Testis (tissue), 3 donors: ENCODE results near the gene ORM2. TPM values are rescaled to one million over a fixed set of nuclear protein-coding genes. Genes with fewer than 3 reads are reported as not detected.

Experiments used
- DNase-seq: peaks from one replicate; pipeline ENCODE4 v3.0.0-alpha.2; 2019
- H3K27ac ChIP-seq, 2 donors: fragments of 200-600 bp; sonication (generic); one replicate each; pipeline ENCODE4 v1.5.1; 2019
- H3K27me3 ChIP-seq: fragments of 200-600 bp; sonication (generic); one replicate; pipeline ENCODE4 v1.5.1; 2019
- H3K36me3 ChIP-seq: fragments of 200-600 bp; sonication (generic); one replicate; pipeline ENCODE4 v1.5.1; 2017; ENCODE audit warnings: low read depth; ENCODE audit errors: missing control alignments
- H3K4me1 ChIP-seq: fragments of 200-600 bp; sonication (generic); one replicate; pipeline ENCODE4 v1.5.1; 2019
- H3K4me3 ChIP-seq, 2 donors: fragments of 200-600 bp; sonication (generic); one replicate each; pipeline ENCODE4 v1.5.1; 2017 to 2019
- H3K9me3 ChIP-seq: fragments of 200-600 bp; sonication (generic); one replicate; pipeline ENCODE4 v1.5.1; 2017
- POLR2A ChIP-seq: fragments of 450-650 bp; IDR thresholded peaks from one replicate; pipeline ENCODE4 v1.6.1; 2017; ENCODE audit warnings: antibody characterized with exemption, mild to moderate bottlenecking, moderate library complexity
- WGBS, 2 donors: methylation state at CpG; one replicate each; pipeline ENCODE4 v1.1.5; 2018; 5-methylcytosine and 5-hydroxymethylcytosine counted together
- intact Hi-C: fragments of 100-400 bp; cut with DNase I; formaldehyde crosslinking; loops from one replicate; pipeline ENCODE4 v1.15.1; 2023; ENCODE audit warnings: low total_unique reads
- polyA plus RNA-seq: library from polyadenylated mRNA; stranded (reverse); fragments of 350-450 nt; fragmentation: Illumina TruSeq; extraction: RNeasy Lipid Tissue Mini Kit (QIAGEN cat#74804); gene quantifications from one replicate; pipeline ENCODE4 v1.2.3, GENCODE V29; 2014; ENCODE audit warnings: low read depth, low replicate concordance; ENCODE audit not compliant: insufficient read depth
- total RNA-seq, 2 donors: library from RNA; depleted of rRNA; stranded (reverse); fragments of >200 nt; gene quantifications; one replicate each; pipeline ENCODE4 v1.2.3, GENCODE V29; 2016
- TF ChIP-seq, protein P1 (sequence below), 3 experiments: fragments of 450-650 bp in 2 of 3; fragments of 200-600 bp in 1 of 3; sonication (generic) in 1 of 3; IDR thresholded peaks; one replicate each; pipeline ENCODE4 v1.5.1; 2016 to 2019; ENCODE audit warnings: antibody characterized with exemption in 3 of 3, mild to moderate bottlenecking in 2 of 3, moderate library complexity in 1 of 3

ORM2 gene
- total and polyA plus RNA-seq, 3 donors from 2014 or later = 0.56 to 2.3 TPM; not detected in 1

DNA sequence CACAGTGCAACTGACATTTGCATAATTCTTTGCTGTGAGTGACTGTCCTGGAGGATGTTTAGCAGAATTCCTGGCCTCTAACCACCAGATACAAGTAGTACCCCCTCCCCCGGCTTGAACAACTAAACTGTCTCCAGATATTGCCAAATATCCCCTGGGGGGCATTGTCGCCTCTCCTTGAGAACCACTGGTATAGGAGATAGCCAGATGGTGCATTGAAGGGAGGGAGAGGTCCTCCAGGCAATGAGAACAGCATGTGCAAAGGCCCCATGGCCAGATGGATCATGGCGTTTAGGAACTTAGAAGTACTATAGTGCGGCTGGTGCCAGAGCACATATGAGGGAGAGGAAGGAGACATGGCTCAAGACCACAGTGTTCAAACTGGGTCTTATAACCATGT is 25.7 kb upstream of the ORM2 start:
- no peaks in the 10 kb centered on the region for H3K9me3 ChIP-seq
- peak; percentile 7 for DNase-seq
- H3K4me3 ChIP-seq = no peak overlapping the region
- H3K27ac ChIP-seq = no peak overlapping the region
- WGBS, 2 donors = 89 to 91% methylated on average over 4 of the region's 4 CpGs
- H3K27me3 ChIP-seq = no peaks in the 10 kb centered on the region
- TF ChIP-seq, protein P1, sequence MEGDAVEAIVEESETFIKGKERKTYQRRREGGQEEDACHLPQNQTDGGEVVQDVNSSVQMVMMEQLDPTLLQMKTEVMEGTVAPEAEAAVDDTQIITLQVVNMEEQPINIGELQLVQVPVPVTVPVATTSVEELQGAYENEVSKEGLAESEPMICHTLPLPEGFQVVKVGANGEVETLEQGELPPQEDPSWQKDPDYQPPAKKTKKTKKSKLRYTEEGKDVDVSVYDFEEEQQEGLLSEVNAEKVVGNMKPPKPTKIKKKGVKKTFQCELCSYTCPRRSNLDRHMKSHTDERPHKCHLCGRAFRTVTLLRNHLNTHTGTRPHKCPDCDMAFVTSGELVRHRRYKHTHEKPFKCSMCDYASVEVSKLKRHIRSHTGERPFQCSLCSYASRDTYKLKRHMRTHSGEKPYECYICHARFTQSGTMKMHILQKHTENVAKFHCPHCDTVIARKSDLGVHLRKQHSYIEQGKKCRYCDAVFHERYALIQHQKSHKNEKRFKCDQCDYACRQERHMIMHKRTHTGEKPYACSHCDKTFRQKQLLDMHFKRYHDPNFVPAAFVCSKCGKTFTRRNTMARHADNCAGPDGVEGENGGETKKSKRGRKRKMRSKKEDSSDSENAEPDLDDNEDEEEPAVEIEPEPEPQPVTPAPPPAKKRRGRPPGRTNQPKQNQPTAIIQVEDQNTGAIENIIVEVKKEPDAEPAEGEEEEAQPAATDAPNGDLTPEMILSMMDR (IDR thresholded peaks at IDR 0.05) = no peak
- no peak for TF ChIP-seq POLR2A
- peaks cover 8% of the 10 kb centered on the region for H3K4me1 ChIP-seq
- intact Hi-C loops = no loop called here
- no peaks in the 10 kb centered on the region for H3K36me3 ChIP-seq

DNA sequence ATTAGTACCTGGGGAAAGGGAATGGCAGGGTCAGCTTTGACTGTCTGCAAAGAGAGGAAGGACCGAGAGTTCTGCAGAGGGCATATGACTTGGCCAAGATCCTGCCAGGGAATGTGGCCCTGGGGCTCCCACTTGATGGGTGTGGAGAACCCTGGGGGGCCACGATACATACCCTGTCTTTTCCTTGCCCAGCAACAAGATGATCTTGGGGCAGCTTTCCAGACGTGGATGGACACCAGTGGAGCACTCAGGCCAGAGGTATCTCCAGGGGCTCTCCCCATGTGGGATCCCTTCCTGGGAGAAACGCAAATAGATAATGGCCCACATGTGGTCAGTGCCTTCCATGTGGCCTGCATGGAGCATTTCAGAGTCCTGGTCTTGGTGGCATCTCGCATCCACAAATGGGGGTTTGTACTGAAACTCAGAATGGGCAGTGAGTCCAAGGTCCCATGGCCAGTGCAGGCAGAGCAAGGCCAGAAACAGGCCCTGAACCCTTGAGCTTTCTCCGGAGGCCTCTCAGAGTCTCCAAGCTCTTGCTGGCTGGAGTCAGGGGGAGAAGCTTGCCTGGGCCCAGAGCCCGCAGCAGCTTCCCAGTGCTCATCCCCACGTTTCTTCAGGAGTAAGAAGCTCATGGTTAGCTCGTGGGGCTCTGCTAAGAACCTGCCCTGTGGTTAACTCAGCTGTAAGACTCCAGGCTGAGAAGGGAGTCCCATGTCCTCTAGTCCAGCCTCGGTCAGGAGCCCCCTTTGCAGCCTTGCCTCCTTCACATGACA is 25.1 kb upstream of the ORM2 start:
- Histone ChIP-seq H3K4me3 (no peak overlapping the region), H3K4me1 (peaks cover 8% of the 10 kb centered on the region), H3K36me3 (no peaks in the 10 kb centered on the region), H3K9me3 (no peaks in the 10 kb centered on the region), H3K27ac (no peak overlapping the region), H3K27me3 (no peaks in the 10 kb centered on the region)
- intact Hi-C loops = no loop called here
- TF ChIP-seq POLR2A = no peak
- TF ChIP-seq, protein P1 (IDR thresholded peaks at IDR 0.05) = no peak
- peak; percentile 11 for DNase-seq
- 78 to 86% methylated on average over 3 to 10 of the region's 10 CpGs for WGBS, 2 donors

DNA sequence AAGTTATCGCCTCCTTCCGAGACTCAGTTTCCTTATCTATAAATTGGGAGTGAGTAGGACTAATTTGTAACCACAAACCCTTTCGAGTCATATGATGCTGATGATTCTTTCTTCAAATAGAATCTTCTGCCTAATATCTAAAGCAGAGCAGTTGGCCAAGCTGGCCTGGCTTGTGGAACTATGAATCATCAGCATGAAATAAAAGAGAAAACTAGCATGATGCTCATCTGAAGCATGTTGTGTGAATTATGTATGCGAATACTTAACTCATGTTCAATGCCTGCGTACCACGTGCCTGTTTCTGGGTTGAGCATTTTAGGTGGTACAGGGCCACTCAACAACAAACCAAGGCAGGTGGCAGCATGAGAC is 21.8 kb upstream of the ORM2 start:
- Histone ChIP-seq H3K36me3 (no peaks in the 10 kb centered on the region), H3K4me1 (peaks cover 8% of the 10 kb centered on the region), H3K27ac (no peak overlapping the region), H3K9me3 (no peaks in the 10 kb centered on the region), H3K4me3 (no peak overlapping the region), H3K27me3 (no peaks in the 10 kb centered on the region)
- peak; percentile 7 for DNase-seq
- intact Hi-C loops = no loop called here
- TF ChIP-seq POLR2A = no peak
- TF ChIP-seq, protein P1 (IDR thresholded peaks at IDR 0.05) = no peak
- 88 to 91% methylated on average over 6 of the region's 6 CpGs for WGBS, 2 donors

GRCh38 chr9:114308361-114308950 is 21.2 kb upstream of the ORM2 start:
- peak; percentile 6 for DNase-seq
- Histone ChIP-seq H3K36me3 (no peaks in the 10 kb centered on the region), H3K27ac (no peak overlapping the region)

More at GRCh38 chr9:114308361-114308950, 21.2 kb upstream of the ORM2 start:
- WGBS, 2 donors = 92 to 96% methylated on average over 8 to 13 of the region's 13 CpGs
- Histone ChIP-seq H3K4me1 (peaks cover 8% of the 10 kb centered on the region), H3K4me3 (no peak overlapping the region), H3K27me3 (no peaks in the 10 kb centered on the region), H3K9me3 (no peaks in the 10 kb centered on the region)
- no peak for TF ChIP-seq POLR2A
- TF ChIP-seq, protein P1 (IDR thresholded peaks at IDR 0.05) = no peak
- intact Hi-C loops = no loop called here
